Panc1 (cell line): ENCODE results near the gene CNGB1. TPM values are rescaled to one million over a fixed set of nuclear protein-coding genes. Genes with fewer than 3 reads are reported as not detected.

ENCODE experiments used
- ATAC-seq: fragments of 200-7000 bp; cut with Tn5 transposase; 2 replicates; pipeline ENCODE4 v1.9.1; 2020; ENCODE audit warnings: mild to moderate bottlenecking, moderate library complexity
- BruUV-seq: library from RNA; stranded (reverse); fragments of 400-500 nt; replicated peaks from 2 replicates; lab custom pipeline; 2021; lab: Mats Ljungman, UMichigan
- CTCF ChIA-PET: fragments of 300-600 bp; sonication (Branson Sonifier 250); formaldehyde crosslinking; loops from one replicate; lab custom pipeline; 2022; ENCODE audit warnings: antibody characterized with exemption; lab: Charles Lee
- POLR2A ChIA-PET: fragments of 300-600 bp; sonication (Branson Sonifier 250); formaldehyde crosslinking; loops from one replicate; lab custom pipeline; 2022; ENCODE audit warnings: antibody characterized with exemption; lab: Charles Lee
- DNase-seq: peaks from one replicate; pipeline ENCODE4 v3.0.0-alpha.2; 2010; ENCODE audit warnings: low read depth, low spot score
- H3K27ac ChIP-seq: 2 replicates; pipeline ENCODE4 v1.5.1; 2011; ENCODE audit warnings: mild to moderate bottlenecking, low read length, inconsistent platforms
- H3K27me3 ChIP-seq: fragments of 200-500 bp; sonication (Bioruptor generic); 2 replicates; pipeline ENCODE4 v1.6.0; 2014; ENCODE audit warnings: low read length, inconsistent platforms; ENCODE audit not compliant: control insufficient read depth, insufficient read depth
- H3K36me3 ChIP-seq: fragments of 200-500 bp; sonication (Bioruptor generic); 2 replicates; pipeline ENCODE4 v1.5.1; 2014; ENCODE audit warnings: inconsistent platforms, mild to moderate bottlenecking, low read length, moderate library complexity; ENCODE audit not compliant: control insufficient read depth, insufficient read depth
- H3K4me1 ChIP-seq: 2 replicates; pipeline ENCODE4 v1.5.1; 2011; ENCODE audit warnings: inconsistent platforms, mild to moderate bottlenecking, low read length, moderate library complexity; ENCODE audit not compliant: control insufficient read depth, insufficient read depth
- H3K4me3 ChIP-seq, 2 experiments: 2 replicates each; pipeline ENCODE4 v1.5.1; 2011 to 2012; ENCODE audit warnings: low read depth in 2 of 2, low read length in 2 of 2, mild to moderate bottlenecking in 2 of 2, inconsistent platforms in 1 of 2, moderate library complexity in 1 of 2
- H3K9me3 ChIP-seq: fragments of 200-500 bp; sonication (Bioruptor generic); 2 replicates; pipeline ENCODE4 v1.5.1; 2014; ENCODE audit warnings: low read depth, mild to moderate bottlenecking, inconsistent platforms, low read length, moderate library complexity; ENCODE audit not compliant: control insufficient read depth, insufficient read depth
- CTCF ChIP-seq: fragments of 450-650 bp; IDR thresholded peaks from 2 replicates; pipeline ENCODE4 v1.5.1; 2017; ENCODE audit warnings: mild to moderate bottlenecking
- POLR2AphosphoS5 ChIP-seq: IDR thresholded peaks from 2 replicates; pipeline ENCODE4 v1.6.1; 2012; ENCODE audit warnings: mild to moderate bottlenecking, low read depth, low read length, moderate library complexity
- REST ChIP-seq, 2 experiments: IDR thresholded peaks; 2 replicates each; pipeline ENCODE4 v1.6.1; 2011 to 2012; ENCODE audit warnings: low read depth in 2 of 2, control low read depth in 1 of 2, low read length in 1 of 2, mild to moderate bottlenecking in 1 of 2, moderate library complexity in 1 of 2; ENCODE audit not compliant: insufficient read depth in 1 of 2
- SIN3A ChIP-seq: IDR thresholded peaks from 2 replicates; pipeline ENCODE4 v1.6.1; 2012; ENCODE audit warnings: low read depth, mild to moderate bottlenecking, low read length, moderate library complexity, borderline replicate concordance; ENCODE audit not compliant: insufficient read depth
- TCF7L2 ChIP-seq: IDR thresholded peaks from 2 replicates; pipeline ENCODE4 v1.6.1; 2011; ENCODE audit warnings: mild to moderate bottlenecking, low read depth, low read length, inconsistent platforms
- in situ Hi-C: cut with HindIII; loops from 2 replicates; pipeline ENCODE4 v1.10.0; 2016; ENCODE audit warnings: low sequenced_read_pairs, low pct_unique_long_range_greater_than_20kb
- intact Hi-C: fragments of 100-400 bp; cut with micrococcal nuclease; formaldehyde crosslinking; loops from one replicate; pipeline ENCODE4 v1.10.0; 2022; ENCODE audit not compliant: unreplicated experiment
- total RNA-seq: library from RNA; stranded (reverse); gene quantifications from one replicate; pipeline ENCODE4 v1.2.1, GENCODE V29; 2021; ENCODE audit not compliant: unreplicated experiment

The CNGB1 gene
- total RNA-seq, 1 experiment from 2014 or later, result not detected

GRCh38 chr16:57935904-57936303, 35.0 kb downstream of the CNGB1 start:
- Histone ChIP-seq H3K27me3 (no peaks in the 10 kb centered on the region; the same call in 1 of the 2 replicates), H3K4me1 (no peaks in the 10 kb centered on the region), H3K36me3 (no peaks in the 10 kb centered on the region), H3K9me3 (no peaks in the 10 kb centered on the region), H3K4me3 (no peak overlapping the region), H3K27ac (no peak overlapping the region)
- ChIA-PET POLR2A (no interaction called here), CTCF (no interaction called here)
- intact Hi-C loops, result no loop called here
- no TSS peak for BruUV-seq
- in situ Hi-C loops, result no loop called here
- DNase-seq (no peak), ATAC-seq (no peak)
- no peak for TF ChIP-seq TCF7L2
- no peak for TF ChIP-seq CTCF
- TF ChIP-seq REST (IDR thresholded peaks at IDR 0.05; ENCODE audit: insufficient read depth in 1 of 2, low read depth in 2 of 2, low read length in 1 of 2), result no peak
- TF ChIP-seq SIN3A, result no peak
- TF ChIP-seq POLR2AphosphoS5, result no peak

GRCh38 chr16:57930533-57930932, 40.4 kb downstream of the CNGB1 start:
- DNase-seq, result no peak
- in situ Hi-C loops (no loop called here), intact Hi-C loops (no loop called here)
- no TSS peak for BruUV-seq
- TF ChIP-seq REST (IDR thresholded peaks at IDR 0.05; ENCODE audit: insufficient read depth in 1 of 2, low read depth in 2 of 2, low read length in 1 of 2), result no peak
- TF ChIP-seq TCF7L2, result no peak
- no peak for TF ChIP-seq POLR2AphosphoS5
- no peak for TF ChIP-seq CTCF
- no peak for TF ChIP-seq SIN3A
- Histone ChIP-seq H3K27ac (no peak overlapping the region), H3K27me3 (no peaks in the 10 kb centered on the region), H3K4me3 (no peak overlapping the region), H3K36me3 (no peaks in the 10 kb centered on the region), H3K4me1 (no peaks in the 10 kb centered on the region), H3K9me3 (no peaks in the 10 kb centered on the region)
- ChIA-PET CTCF (no interaction called here), POLR2A (no interaction called here)
- ATAC-seq, result no peak
